HG03558 (cell line): Measurements from ENCODE around the gene CLTA.
"Not testable (repeated sequence)": the region's sequence is repeated elsewhere in the genome, so short reads cannot be mapped to it uniquely, and the experiment has no call there.

ENCODE experiments used
- ATAC-seq: cut with Tn5 transposase; IDR thresholded peaks from one replicate; pipeline ENCODE4 v1.9.1; 2021; ENCODE audit warnings: moderate number of reproducible peaks; ENCODE audit not compliant: unreplicated experiment; ENCODE audit errors: extremely low read depth

Gene CLTA

DNA sequence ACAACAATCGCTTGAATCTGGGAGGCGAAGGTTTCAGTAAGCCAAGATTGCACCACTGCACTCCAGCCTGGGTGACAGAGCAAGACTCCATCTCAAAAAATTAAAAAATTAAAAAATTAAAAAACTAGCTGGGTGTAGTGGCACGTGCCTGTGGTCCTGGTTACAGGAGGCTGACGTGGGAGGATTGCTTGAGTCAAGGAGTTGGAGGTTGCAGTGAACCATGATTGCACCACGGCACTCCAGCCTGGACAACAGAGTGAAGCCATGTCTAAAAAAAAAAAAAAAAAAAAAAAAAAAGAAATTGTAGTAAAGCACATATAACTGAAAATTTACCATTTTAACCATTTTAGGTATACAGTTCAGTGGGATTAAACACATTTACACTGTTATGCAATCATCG lies 34.6 kb upstream of the CLTA start:
- ATAC-seq: no peak

GRCh38 chr9:36158122-36158521 lies 32.6 kb upstream of the CLTA start:
- no peak for ATAC-seq

DNA sequence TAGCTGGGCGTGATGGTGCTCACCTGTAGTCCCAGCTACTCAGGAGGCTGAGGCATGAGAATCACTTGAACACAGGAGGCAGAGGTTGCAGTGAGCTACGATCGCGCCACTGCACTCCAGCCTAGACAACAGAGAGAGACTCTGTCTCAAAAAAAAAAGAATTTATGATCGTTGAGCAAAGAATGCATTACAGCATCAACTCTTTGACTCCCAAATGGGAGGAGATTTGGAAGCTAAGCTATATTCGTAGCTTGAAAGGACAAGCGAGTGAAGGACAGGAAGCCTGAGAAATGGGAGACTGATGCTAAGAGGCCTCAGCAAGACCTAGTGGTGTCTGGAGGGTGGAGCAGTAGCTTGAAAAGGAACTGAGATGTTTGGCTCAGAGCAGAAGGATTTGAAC lies 31.8 kb upstream of the CLTA start:
- no peak for ATAC-seq

- ATAC-seq: not testable (repeated sequence)
These were observed 31.2 kb upstream of the CLTA start for GRCh38 chr9:36159509-36159908.

DNA sequence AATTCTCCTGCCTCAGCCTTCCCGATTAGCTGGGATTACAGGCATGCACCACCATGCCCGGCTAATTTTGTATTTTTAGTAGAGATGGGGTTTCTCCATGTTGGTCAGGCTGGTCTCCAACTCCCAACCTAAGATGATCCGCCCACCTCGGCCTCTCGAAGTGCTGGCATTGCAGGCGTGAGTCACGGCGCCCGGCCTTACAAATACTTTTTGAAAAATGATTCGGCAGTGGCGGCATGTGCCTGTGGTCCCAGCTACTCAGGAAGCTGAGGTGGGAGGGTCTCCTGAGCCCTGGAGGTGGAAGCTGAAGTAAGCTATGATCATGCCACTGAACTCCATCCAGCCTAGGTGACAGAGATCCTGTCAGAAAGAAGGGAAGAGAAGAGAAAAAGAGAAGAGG lies 30.6 kb upstream of the CLTA start:
- not testable (repeated sequence) for ATAC-seq

DNA sequence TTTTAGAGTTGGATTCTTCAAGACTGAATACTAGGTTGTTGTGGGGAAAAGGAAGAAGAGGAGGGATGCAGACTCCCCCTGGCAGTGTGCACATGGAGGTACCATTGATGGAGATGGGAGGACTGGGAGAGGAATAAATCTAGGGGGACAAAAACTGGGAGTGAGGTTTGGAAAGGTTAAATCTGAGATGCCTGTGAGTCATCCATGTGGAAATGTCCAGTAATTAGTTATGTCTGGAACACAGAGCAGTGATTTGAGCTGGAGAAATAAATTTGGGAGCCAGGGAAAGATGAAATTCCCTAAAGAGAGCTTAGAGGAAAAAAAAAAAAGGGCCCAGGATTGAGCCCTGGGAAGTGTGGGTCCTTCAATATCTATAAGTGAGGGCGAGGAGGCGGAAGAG lies 29.5 kb upstream of the CLTA start:
- ATAC-seq: no peak

GRCh38 chr9:36162211-36162738 lies 28.4 kb upstream of the CLTA start:
- no peak for ATAC-seq

DNA sequence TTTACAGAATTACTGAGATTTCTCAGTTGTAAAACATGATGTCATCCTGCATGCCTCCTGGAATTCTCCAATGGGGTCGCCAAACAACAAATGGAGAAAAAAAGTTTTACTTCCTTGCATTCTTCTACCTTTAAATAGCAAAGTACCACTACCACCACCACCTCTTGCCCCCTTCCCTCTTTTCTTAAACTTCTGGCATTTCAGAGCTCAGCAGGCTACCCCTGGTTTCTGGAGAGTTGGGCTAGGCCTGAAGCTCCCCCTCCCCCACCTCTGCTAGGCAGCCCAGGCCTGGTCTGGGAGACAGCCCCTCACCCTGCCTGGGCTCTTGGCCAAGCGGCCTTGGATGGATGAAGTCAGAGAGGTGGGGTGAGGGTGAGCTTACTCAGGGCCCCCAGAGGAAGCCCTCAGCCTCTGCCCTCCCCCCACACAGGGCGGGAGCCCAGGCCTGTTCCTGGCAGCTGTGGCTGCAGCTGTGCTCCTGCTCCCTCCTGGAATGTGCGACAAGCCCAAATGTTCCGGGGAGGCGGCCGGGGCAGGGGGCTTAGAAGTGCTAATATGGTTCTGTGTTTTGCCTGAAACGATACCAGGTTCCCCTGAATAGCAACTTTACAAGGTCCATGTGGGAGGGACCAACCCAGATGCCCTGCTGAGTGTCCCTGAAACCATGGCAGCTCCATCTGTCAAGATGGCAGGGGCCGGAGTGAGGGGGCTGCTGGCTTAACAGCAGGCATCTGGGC lies 27.5 kb upstream of the CLTA start:
- ATAC-seq: no peak

DNA sequence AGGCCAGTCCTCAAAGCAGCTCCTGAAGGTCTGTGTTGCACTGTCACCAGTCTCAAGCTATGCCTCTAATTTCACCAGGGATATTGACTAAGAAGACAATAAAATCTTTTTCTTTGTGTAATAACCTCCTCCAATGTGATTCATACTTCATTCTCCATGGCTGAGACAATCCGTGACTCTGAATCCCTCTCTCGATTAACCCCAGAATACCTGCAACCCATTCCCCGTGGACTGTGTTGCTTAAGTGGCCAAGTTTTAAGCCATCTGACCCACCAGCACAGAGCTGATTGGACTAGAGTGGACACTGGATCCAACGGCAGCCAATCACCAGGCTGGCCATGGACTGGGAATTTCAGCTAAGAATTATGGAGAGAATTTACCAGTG lies 26.9 kb upstream of the CLTA start:
- ATAC-seq: no peak

- ATAC-seq: no peak
These were observed 26.3 kb upstream of the CLTA start for GRCh38 chr9:36164372-36164771.

DNA sequence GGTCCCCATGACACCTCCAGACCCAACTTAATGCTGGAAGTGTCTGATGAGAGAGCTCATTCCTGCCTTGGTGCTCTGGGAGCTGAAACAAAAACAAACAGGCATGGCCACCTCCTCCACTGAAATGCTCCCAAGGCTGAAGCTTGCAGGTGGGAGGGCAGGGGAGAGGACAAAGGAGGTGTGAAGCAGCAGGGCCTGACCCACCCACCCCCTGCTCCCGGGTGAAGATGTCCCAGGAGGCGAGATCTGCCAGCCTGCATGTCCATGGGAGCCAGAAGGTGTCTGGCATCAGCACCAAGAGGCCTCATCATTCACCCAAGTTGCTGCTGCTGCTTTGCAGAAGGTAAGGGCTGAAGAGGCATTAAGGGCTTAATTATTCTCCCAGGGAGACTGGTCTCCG lies 25.7 kb upstream of the CLTA start:
- ATAC-seq: no peak

DNA sequence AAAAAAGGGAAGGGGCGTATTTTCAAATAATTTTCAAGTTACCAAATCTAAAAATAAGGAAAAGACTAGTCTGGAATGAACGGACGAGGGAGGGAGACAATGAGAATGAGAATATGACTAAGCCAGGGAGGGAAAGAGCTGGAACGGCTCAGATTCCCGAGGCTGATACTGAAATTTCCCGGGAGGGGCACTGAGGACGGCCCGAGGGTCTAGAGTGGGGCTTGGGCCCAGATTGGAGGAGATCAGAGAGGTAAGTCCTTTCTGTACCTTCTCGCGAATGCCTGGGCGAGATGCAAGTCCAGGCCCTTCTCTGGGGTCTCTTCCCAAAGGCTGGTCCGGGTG lies 24.9 kb upstream of the CLTA start:
- ATAC-seq: no peak

- ATAC-seq: no peak
These were observed 24.4 kb upstream of the CLTA start for GRCh38 chr9:36166168-36166927.

- no peak for ATAC-seq
These were observed 21.6 kb upstream of the CLTA start, which contains the start of gene CCIN for GRCh38 chr9:36169166-36169565. Gene CCIN, plus strand, starts transcription at chr9:36169388. Its CDS starts 115 bp downstream, at chr9:36169503.

DNA sequence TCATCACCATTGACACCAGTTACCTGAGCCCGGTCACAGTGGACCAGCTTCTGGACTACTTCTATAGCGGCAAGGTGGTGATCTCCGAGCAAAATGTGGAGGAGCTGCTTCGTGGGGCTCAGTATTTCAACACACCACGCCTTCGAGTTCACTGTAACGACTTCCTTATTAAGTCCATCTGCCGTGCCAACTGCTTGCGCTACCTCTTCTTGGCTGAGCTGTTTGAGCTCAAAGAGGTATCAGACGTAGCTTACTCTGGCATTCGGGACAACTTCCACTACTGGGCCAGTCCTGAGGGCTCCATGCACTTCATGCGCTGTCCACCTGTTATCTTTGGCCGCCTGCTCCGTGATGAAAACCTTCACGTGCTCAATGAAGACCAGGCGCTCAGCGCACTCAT lies 21.0 kb upstream of the CLTA start:
- ATAC-seq: no peak

DNA sequence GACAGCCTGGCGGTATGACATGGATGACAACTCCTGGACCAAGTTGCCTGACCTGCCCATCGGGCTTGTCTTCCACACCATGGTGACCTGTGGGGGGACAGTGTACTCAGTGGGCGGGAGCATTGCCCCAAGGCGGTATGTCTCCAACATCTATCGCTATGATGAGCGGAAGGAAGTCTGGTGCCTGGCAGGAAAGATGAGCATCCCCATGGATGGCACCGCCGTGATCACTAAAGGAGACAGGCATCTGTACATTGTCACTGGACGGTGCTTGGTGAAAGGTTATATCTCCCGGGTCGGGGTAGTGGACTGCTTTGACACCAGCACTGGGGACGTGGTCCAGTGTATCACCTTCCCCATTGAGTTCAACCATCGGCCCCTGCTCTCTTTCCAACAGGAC lies 20.2 kb upstream of the CLTA start:
- ATAC-seq: no peak

GRCh38 chr9:36173861-36174260 lies 16.9 kb upstream of the CLTA start:
- no peak for ATAC-seq

- no peak for ATAC-seq
These were observed 16.4 kb upstream of the CLTA start for GRCh38 chr9:36174271-36174670.

GRCh38 chr9:36174731-36175130 lies 16.0 kb upstream of the CLTA start:
- no peak for ATAC-seq

- not testable (repeated sequence) for ATAC-seq
These were observed 15.5 kb upstream of the CLTA start for GRCh38 chr9:36175209-36175608.

- not testable (repeated sequence) for ATAC-seq
These were observed 14.2 kb upstream of the CLTA start for GRCh38 chr9:36176496-36176895.

GRCh38 chr9:36177571-36177970 lies 13.2 kb upstream of the CLTA start:
- no peak for ATAC-seq
